Ovary (tissue), 9 donors: ENCODE results near the gene SPACA4. TPM values are rescaled to one million over a fixed set of nuclear protein-coding genes. Genes with fewer than 3 reads are reported as not detected.

Source experiments
- DNase-seq, 5 donors: peaks; one replicate each; pipeline ENCODE4 v3.0.0-alpha.2; 2019 to 2020
- H3K27ac ChIP-seq, 2 donors: fragments of 200-600 bp; one replicate each; pipeline versions ENCODE4 v1.5.1 to v1.8.0; 2019 to 2022
- H3K27me3 ChIP-seq: fragments of 200-600 bp; one replicate; pipeline ENCODE4 v1.8.0; 2022
- H3K36me3 ChIP-seq: fragments of 200-600 bp; sonication (generic); one replicate; pipeline ENCODE4 v1.5.1; 2019
- H3K4me1 ChIP-seq: one replicate; pipeline ENCODE4 v1.8.1; 2013; ENCODE audit warnings: mild to moderate bottlenecking, moderate library complexity; ENCODE audit not compliant: insufficient read depth
- H3K4me3 ChIP-seq: fragments of 200-600 bp; sonication (generic); one replicate; pipeline ENCODE4 v1.5.1; 2017
- H3K9me3 ChIP-seq, 2 donors: fragments of 200-600 bp in 1 of 2; sonication (generic) in 1 of 2; one replicate each; pipeline versions ENCODE4 v1.5.1 to v1.8.1; 2013 to 2019; ENCODE audit warnings: mild to moderate bottlenecking in 1 of 2, moderate library complexity in 1 of 2
- EP300 ChIP-seq: sonication (generic); formaldehyde crosslinking; IDR thresholded peaks from one replicate; pipeline ENCODE4 v1.6.1; 2017; ENCODE audit warnings: antibody characterized with exemption
- POLR2A ChIP-seq: fragments of 450-650 bp; IDR thresholded peaks from one replicate; pipeline ENCODE4 v1.6.1; 2017; ENCODE audit warnings: antibody characterized with exemption, mild to moderate bottlenecking, moderate library complexity
- WGBS, 3 donors: extraction: QIAGEN DNeasy Blood & Tissue Kit in 1 of 3; methylation state at CpG; one replicate each; pipeline versions ENCODE4 v1.1.5 to v1.1.7; 2013 to 2017; 5-methylcytosine and 5-hydroxymethylcytosine counted together
- intact Hi-C, 4 donors: fragments of 100-400 bp; cut with DNase I; formaldehyde crosslinking; loops; one replicate each; pipeline versions ENCODE4 v1.11.0 to v1.15.1; 2022 to 2023
- polyA plus RNA-seq, 2 donors: library from polyadenylated mRNA; stranded (reverse); fragments of 200-250 nt in 1 of 2; fragments of 350-450 nt in 1 of 2; fragmentation: Illumina TruSeq in 1 of 2; extraction: RNeasy Lipid Tissue Mini Kit (QIAGEN cat#74804) in 1 of 2; gene quantifications; one replicate each; pipeline ENCODE4 v1.2.3, GENCODE V29; 2013 to 2014
- total RNA-seq, 7 donors: library from RNA; depleted of rRNA in 2 of 7; stranded (reverse); fragments of >200 nt in 2 of 7; fragmentation: NEBNext Ultra II Directional in 3 of 7; extraction: Animal tissue kit (Norgen Biotek cat#: 25700) in 3 of 7; gene quantifications; one replicate each; pipeline versions ENCODE4 v1.1.0 to v1.2.4, GENCODE V29; 2016 to 2023
- TF ChIP-seq, protein P1 (sequence below), 3 donors: fragments of 450-650 bp in 2 of 3; fragments of 200-600 bp in 1 of 3; IDR thresholded peaks; one replicate each; pipeline versions ENCODE4 v1.5.1 to v1.8.0; 2016 to 2022; ENCODE audit warnings: antibody characterized with exemption in 3 of 3, mild to moderate bottlenecking in 1 of 3
- donor health status: DM: no; HTN: no; CAD: no; lungs with moderate emphysema.
- donor health status: DM: no; HTN: no; CAD: no.
- donor health status: Bipolar disorder and iron deficiency.
- donor health status: DM: yes; HTN: yes; CAD: no.
- donor health status: DM: no; HTN: no; CAD: no.
- donor health status: DM: yes; HTN: yes; CAD: no.

The SPACA4 gene
- total and polyA plus RNA-seq, 9 donors = not detected

DNA sequence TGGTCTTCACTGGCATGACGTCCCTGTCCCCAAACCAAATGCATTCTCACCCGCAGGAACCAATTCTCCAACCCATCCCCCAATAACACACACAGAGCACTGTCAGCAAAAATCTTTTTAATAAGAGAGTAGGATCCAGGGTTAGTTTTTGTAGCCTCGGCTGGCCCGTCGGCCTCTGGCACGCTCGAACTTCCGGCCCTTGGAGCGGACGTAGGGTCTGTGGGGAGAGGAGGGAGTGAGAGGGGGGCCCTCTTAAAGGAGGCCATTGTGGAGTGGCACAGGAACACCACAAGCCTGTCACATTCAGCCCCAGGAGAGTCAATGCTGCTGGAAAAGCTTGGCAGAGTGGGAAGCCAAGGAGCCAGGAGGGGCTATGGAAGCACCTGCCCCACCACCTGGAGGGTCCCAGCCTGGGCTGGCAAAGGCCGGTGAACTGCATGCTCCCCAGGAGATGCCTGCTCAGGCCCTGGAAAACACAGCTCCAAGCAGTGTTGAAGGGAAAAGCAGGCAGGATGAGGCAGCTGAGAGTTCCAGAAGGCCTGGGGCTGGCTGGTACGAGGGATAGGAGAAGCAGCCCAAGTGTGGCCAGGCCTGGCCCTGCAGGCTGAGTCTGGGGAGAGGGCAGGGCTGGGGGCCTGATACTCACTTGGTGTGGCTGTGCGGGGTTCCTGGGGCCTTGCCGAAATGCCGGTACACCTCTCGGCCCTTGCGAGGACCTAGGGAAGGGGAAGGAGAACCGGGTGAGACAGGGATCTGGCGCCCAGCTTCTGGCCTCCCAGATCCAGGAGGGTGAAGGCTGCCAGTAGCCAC is 8.9 kb downstream of the SPACA4 start:
- WGBS, 3 donors = 55 to 66% (median 62%) methylated on average over 19 of the region's 19 CpGs
- TF ChIP-seq POLR2A = no peak
- TF ChIP-seq, protein P1, sequence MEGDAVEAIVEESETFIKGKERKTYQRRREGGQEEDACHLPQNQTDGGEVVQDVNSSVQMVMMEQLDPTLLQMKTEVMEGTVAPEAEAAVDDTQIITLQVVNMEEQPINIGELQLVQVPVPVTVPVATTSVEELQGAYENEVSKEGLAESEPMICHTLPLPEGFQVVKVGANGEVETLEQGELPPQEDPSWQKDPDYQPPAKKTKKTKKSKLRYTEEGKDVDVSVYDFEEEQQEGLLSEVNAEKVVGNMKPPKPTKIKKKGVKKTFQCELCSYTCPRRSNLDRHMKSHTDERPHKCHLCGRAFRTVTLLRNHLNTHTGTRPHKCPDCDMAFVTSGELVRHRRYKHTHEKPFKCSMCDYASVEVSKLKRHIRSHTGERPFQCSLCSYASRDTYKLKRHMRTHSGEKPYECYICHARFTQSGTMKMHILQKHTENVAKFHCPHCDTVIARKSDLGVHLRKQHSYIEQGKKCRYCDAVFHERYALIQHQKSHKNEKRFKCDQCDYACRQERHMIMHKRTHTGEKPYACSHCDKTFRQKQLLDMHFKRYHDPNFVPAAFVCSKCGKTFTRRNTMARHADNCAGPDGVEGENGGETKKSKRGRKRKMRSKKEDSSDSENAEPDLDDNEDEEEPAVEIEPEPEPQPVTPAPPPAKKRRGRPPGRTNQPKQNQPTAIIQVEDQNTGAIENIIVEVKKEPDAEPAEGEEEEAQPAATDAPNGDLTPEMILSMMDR (IDR thresholded peaks at IDR 0.05) = no peak
- no peak for TF ChIP-seq EP300
- no peak overlapping the region for H3K4me3 ChIP-seq
- DNase-seq = peak in 1 of 5 donors; percentile 40
- H3K9me3 ChIP-seq = no peaks in the 10 kb centered on the region
- intact Hi-C loops = loop anchor here in 2 of 4 donors (10.0 kb wide), 2 partner anchors 131 to 291 kb away; partner anchors contain the start of gene EMP3 (in 1 of the 2)
- no peaks in the 10 kb centered on the region for H3K36me3 ChIP-seq
- no peaks in the 10 kb centered on the region for H3K27me3 ChIP-seq
- peaks cover 4% of the 10 kb centered on the region for H3K4me1 ChIP-seq
- no peak overlapping the region for H3K27ac ChIP-seq

DNA sequence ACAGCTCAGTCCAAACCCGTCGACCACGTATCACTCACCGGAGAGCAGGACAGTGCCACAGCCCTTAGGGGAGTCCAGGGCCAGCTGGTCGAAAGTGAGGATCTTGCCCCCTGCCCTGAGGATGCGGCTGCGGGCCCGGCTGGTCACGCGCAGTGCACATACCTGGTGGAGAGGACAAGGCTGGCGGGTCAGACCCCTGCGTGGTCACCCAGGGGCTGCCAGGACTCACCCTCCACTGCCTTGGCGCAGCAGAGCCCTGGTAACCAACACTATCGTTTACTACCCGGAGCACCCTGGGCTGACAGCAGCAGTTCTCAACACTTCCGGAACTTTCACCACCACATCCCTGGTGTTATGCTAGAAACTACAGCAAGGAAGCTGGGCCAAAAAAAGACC is 9.5 kb downstream of the SPACA4 start:
- 69 to 77% (median 73%) methylated on average over 8 to 16 of the region's 16 CpGs for WGBS, 3 donors
- no peak overlapping the region for H3K4me3 ChIP-seq
- TF ChIP-seq POLR2A (no peak), EP300 (no peak)
- TF ChIP-seq, protein P1 (IDR thresholded peaks at IDR 0.05) = no peak
- H3K9me3 ChIP-seq = no peaks in the 10 kb centered on the region
- intact Hi-C loops = loop anchor here in 2 of 4 donors (10.0 kb wide), 2 partner anchors 131 to 291 kb away; partner anchors contain the start of gene EMP3 (in 1 of the 2)
- no peaks in the 10 kb centered on the region for H3K36me3 ChIP-seq
- H3K27me3 ChIP-seq = no peaks in the 10 kb centered on the region
- no peak overlapping the region for H3K27ac ChIP-seq
- DNase-seq = peak in 1 of 5 donors; percentile 47
- H3K4me1 ChIP-seq = peaks cover 4% of the 10 kb centered on the region

GRCh38 chr19:48616491-48617056 is 10.0 kb downstream of the SPACA4 start:
- no peaks in the 10 kb centered on the region for H3K27me3 ChIP-seq
- H3K9me3 ChIP-seq = no peaks in the 10 kb centered on the region
- TF ChIP-seq POLR2A = no peak
- TF ChIP-seq, protein P1 (IDR thresholded peaks at IDR 0.05) = no peak
- WGBS, 3 donors = 49 to 58% (median 55%) methylated on average over 12 of the region's 12 CpGs
- intact Hi-C loops = loop anchor here in 2 of 4 donors (10.0 kb wide), 2 partner anchors 132 to 292 kb away; partner anchors contain the start of gene EMP3 (in 1 of the 2)
- H3K27ac ChIP-seq = no peak overlapping the region
- no peak overlapping the region for H3K4me3 ChIP-seq
- DNase-seq = peak in 1 of 5 donors; percentile 43
- peaks cover 4% of the 10 kb centered on the region for H3K4me1 ChIP-seq
- H3K36me3 ChIP-seq = no peaks in the 10 kb centered on the region

DNA sequence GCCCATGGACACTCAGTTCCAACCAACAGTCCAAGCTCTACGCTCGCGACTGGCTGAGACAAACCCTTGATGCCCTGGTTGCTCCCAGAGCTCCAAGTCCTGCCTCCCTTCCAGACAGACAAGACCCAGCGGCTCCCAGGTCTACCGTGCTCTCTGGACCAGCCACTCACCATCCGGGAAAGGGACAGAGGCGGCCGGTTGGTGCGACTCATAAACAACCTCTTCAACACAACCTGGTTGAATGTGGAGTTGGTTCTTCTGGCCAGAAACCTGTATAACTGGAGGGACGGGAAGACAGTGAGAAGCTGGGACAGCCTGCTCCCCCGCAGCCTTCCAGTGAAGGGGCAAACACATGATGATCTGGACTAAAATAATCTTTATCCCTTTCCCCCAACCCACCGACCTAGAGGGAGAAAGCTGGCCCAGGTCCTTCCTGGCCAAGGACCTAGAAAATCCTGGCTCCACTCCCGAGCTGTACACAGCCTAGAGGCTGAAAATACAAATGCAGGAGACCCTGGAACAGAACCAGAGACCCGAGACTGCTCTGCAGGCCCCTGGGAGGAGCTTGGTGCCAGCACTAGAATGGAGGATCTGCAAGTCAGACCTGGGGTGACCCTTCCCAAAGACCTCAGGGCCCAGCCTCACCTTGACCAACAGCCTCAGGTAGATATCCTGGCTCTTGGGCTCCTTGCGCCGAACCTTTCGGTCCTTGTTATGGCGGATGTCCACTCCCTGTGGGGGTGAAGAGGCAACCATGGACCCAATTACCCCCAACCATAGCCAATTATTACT is 10.8 kb downstream of the SPACA4 start:
- WGBS, 3 donors = 27 to 49% (median 29%) methylated on average over 18 of the region's 18 CpGs
- no peaks in the 10 kb centered on the region for H3K9me3 ChIP-seq
- TF ChIP-seq, protein P1 (IDR thresholded peaks at IDR 0.05) = no peak
- TF ChIP-seq POLR2A (no peak), EP300 (no peak)
- H3K27ac ChIP-seq = no peak overlapping the region
- intact Hi-C loops = loop anchor here in 2 of 4 donors (10.0 kb wide), 2 partner anchors 133 to 293 kb away; partner anchors contain the start of gene EMP3 (in 1 of the 2)
- peaks cover 4% of the 10 kb centered on the region for H3K4me1 ChIP-seq
- H3K27me3 ChIP-seq = no peaks in the 10 kb centered on the region
- peak in 2 of 5 donors; percentile 61 to 65 for DNase-seq
- no peak overlapping the region for H3K4me3 ChIP-seq
- no peaks in the 10 kb centered on the region for H3K36me3 ChIP-seq
